Activated T-cell treated with anti-CD3 and anti-CD28 coated beads, Interleukin-2, amount 50 U/mL, for 24 hours (primary cell): Measurements from ENCODE around the gene GRK2.

Experiments
- DNase-seq: peaks from one replicate; pipeline ENCODE4 v3.0.0-alpha.2; 2020
- H3K27ac Mint-ChIP-seq: 2 replicates; pipeline ENCODE4 v1.8.0; 2020; ENCODE audit warnings: mild to moderate bottlenecking, mixed read lengths
- H3K27me3 Mint-ChIP-seq: 2 replicates; pipeline ENCODE4 v1.8.0; 2020; ENCODE audit warnings: mixed read lengths
- H3K36me3 Mint-ChIP-seq: 2 replicates; pipeline ENCODE4 v1.8.0; 2020; ENCODE audit warnings: low read depth, mixed read lengths
- H3K4me1 Mint-ChIP-seq: 2 replicates; pipeline ENCODE4 v1.8.0; 2020; ENCODE audit warnings: low read depth, mixed read lengths
- H3K4me3 Mint-ChIP-seq: 2 replicates; pipeline ENCODE4 v1.8.0; 2020; ENCODE audit warnings: mild to moderate bottlenecking, moderate library complexity, mixed read lengths
- H3K9me3 Mint-ChIP-seq: 2 replicates; pipeline ENCODE4 v1.8.0; 2020; ENCODE audit warnings: mixed read lengths

GRK2 gene

DNA sequence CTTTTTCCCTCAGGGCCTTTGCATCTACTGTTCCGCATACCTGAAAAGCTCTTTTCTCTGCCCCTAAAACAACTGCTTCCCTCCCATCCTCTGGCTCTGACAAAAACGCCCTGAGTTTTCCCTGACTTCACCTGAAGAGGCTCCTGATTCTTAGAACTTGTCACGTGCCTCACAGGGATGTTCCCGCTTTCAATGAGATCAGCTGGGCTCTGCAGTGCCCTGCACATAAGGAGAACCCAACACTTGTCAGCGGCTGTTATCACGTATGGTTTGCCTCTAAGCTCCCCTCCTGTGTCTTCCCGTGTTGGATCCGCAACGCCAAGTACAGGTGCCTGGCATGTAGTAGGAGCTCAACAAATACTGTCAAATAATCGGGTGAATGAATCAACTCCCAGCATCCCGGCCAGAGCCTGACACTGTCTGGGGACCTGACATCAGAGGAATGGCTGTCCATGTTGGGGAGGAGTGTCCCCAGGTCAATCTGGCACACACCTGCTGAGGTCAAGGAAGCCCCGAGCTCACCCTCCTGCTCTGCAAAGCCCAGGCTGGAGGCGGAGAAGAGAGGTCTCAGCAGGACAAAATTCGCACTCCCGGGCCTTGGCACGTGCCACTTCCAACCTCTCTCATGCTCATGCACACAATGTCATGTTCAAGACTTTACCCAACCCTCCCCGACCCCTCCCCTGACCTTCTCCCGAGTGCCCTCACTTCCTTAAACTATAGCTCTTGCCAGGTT, 4.2 kb upstream of the GRK2 start:
- peak overlapping the region; percentile 63 for H3K4me3 Mint-ChIP-seq
- H3K4me1 Mint-ChIP-seq = peaks cover 55% of the 10 kb centered on the region
- H3K27ac Mint-ChIP-seq = peak overlapping the region; percentile 71
- peaks cover 7% of the 10 kb centered on the region for H3K36me3 Mint-ChIP-seq
- DNase-seq = peak; percentile 35
- H3K27me3 Mint-ChIP-seq = no peaks in the 10 kb centered on the region
- H3K9me3 Mint-ChIP-seq = no peaks in the 10 kb centered on the region

DNA sequence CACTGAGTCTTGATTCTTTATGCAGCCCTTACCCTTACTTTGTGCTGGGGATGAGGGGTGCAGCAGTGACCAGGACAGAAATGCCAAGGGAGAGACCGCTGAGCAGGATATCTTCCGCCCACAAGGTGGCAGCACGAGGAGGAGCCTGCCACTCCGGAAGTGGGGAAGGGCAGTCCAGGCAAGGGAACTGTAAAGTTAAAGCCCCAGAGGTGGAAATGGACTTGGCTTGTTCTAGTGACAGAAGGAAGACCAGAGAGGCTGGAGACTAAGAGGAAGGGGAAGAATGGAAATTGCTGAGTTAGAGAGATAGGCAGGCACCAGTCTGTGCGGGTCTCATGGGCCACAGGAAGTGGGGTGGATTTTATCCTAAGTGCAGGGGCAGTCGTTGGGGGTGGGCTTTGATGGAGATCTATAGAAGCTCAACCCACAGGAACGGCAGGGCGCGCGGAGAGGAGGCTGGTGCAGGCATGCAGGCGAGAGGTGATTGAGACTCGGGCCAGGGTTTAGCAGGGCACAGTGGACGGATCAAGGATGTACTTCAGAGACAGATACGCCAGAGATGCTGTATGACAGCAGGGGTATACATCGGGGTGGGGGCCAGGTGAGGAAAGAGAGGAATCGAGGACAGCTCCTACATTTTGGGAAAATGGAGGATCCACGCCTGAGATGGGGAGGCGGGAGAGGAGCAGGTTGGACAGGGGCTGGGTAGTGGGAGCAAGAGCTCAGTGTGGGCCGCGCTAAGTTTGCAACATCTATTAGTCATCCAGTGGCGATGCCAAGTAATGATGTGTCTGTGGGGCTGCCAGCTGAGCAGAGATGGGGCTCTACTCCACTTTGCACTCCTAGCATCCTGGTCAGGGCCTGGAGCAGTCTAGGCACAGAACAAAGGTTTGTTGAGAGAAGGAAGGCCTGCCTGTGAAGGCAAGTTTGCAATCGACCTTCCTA, 3.3 kb upstream of the GRK2 start:
- H3K36me3 Mint-ChIP-seq = peaks cover 10% of the 10 kb centered on the region
- no peaks in the 10 kb centered on the region for H3K9me3 Mint-ChIP-seq
- peak; percentile 82 for DNase-seq
- H3K4me1 Mint-ChIP-seq = peaks cover 57% of the 10 kb centered on the region
- H3K27me3 Mint-ChIP-seq = no peaks in the 10 kb centered on the region
- H3K4me3 Mint-ChIP-seq = peak overlapping the region; percentile 34
- peak overlapping the region; percentile 71 for H3K27ac Mint-ChIP-seq

GRCh38 chr11:67264260-67264659, 2.0 kb upstream of the GRK2 start:
- H3K9me3 Mint-ChIP-seq = no peaks in the 10 kb centered on the region
- peaks cover 66% of the 10 kb centered on the region for H3K4me1 Mint-ChIP-seq
- no peaks in the 10 kb centered on the region for H3K27me3 Mint-ChIP-seq
- peak overlapping the region; percentile 81 for H3K4me3 Mint-ChIP-seq
- DNase-seq = no peak
- H3K27ac Mint-ChIP-seq = peak overlapping the region; percentile 83
- H3K36me3 Mint-ChIP-seq = peaks cover 23% of the 10 kb centered on the region

- Mint-ChIP-seq H3K4me3 (peak overlapping the region; percentile 81), H3K27ac (peak overlapping the region; percentile 92), H3K36me3 (peaks cover 31% of the 10 kb centered on the region), H3K9me3 (no peaks in the 10 kb centered on the region), H3K27me3 (no peaks in the 10 kb centered on the region), H3K4me1 (peaks cover 73% of the 10 kb centered on the region)
- no peak for DNase-seq
Observed at GRCh38 chr11:67264877-67265632, 1.2 kb upstream of the GRK2 start.

- Mint-ChIP-seq H3K27ac (peak overlapping the region; percentile 92), H3K4me1 (peaks cover 81% of the 10 kb centered on the region), H3K9me3 (no peaks in the 10 kb centered on the region), H3K36me3 (peaks cover 38% of the 10 kb centered on the region), H3K4me3 (peak overlapping the region; percentile 81), H3K27me3 (no peaks in the 10 kb centered on the region)
- DNase-seq = peak; percentile 88
Observed at GRCh38 chr11:67265633-67266448, 432 bp upstream of the GRK2 start.

GRCh38 chr11:67267188-67268080, 1.2 kb downstream of the GRK2 start:
- H3K9me3 Mint-ChIP-seq = no peaks in the 10 kb centered on the region
- H3K27ac Mint-ChIP-seq = peak overlapping the region; percentile 99
- peaks cover 83% of the 10 kb centered on the region for H3K4me1 Mint-ChIP-seq
- H3K36me3 Mint-ChIP-seq = peaks cover 54% of the 10 kb centered on the region
- peak; percentile 62 for DNase-seq
- H3K4me3 Mint-ChIP-seq = peak overlapping the region; percentile 95
- H3K27me3 Mint-ChIP-seq = no peaks in the 10 kb centered on the region

DNA sequence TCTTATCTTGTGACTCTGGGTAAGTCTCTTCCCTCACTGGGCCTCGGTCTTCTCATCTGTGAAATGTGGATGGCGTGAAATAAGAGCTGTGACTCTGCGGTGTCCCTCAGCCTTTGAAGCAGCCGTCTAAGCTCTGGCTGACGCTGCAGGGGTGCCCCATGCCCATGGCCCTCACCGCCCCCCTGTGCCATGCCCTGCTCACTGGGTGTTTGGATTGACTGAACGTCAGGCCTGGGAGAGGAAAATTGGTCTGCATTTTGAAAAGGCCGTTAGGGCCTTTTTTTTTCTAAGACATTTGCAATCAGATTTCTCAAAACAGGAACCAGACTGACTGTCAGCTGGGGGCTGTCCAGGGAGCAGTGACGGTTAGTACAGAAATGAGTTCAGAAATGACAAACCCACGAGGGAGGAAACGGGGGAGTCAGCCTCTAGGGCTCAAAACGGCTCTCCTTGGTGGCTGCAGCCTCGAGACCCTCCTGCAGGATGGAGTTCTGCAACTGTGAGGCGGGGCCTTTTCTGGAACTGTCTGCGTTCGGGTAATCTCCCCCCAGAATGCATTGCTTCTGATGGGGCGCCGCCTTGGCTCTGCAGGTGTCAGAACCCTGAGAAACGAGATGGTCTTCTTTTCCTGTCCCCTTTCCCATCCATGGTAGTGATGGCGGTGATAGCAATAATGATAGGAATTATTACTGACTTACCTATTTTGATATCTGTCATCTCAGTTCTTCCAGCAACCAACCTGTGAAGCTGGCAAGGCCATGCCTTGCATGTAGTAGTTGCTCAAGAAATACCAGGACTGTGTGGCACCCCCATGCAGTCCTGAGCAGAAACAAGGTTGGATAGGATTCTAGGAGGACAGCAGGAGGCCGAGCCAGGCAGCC, 2.0 kb downstream of the GRK2 start:
- Mint-ChIP-seq H3K27ac (peak overlapping the region; percentile 99), H3K9me3 (no peaks in the 10 kb centered on the region)
- peak; percentile 73 for DNase-seq

GRCh38 chr11:67268962-67269268, 2.6 kb downstream of the GRK2 start:
- H3K4me1 Mint-ChIP-seq = peaks cover 83% of the 10 kb centered on the region
- peak overlapping the region; percentile 95 for H3K4me3 Mint-ChIP-seq
- no peaks in the 10 kb centered on the region for H3K9me3 Mint-ChIP-seq
- DNase-seq = no peak
- peak overlapping the region; percentile 99 for H3K27ac Mint-ChIP-seq
- H3K36me3 Mint-ChIP-seq = peaks cover 69% of the 10 kb centered on the region
- no peaks in the 10 kb centered on the region for H3K27me3 Mint-ChIP-seq

More for the DNA sequence above, 2.0 kb downstream of the GRK2 start:
- Mint-ChIP-seq H3K36me3 (peaks cover 63% of the 10 kb centered on the region), H3K27me3 (no peaks in the 10 kb centered on the region), H3K4me3 (peak overlapping the region; percentile 95), H3K4me1 (peaks cover 83% of the 10 kb centered on the region)

DNA sequence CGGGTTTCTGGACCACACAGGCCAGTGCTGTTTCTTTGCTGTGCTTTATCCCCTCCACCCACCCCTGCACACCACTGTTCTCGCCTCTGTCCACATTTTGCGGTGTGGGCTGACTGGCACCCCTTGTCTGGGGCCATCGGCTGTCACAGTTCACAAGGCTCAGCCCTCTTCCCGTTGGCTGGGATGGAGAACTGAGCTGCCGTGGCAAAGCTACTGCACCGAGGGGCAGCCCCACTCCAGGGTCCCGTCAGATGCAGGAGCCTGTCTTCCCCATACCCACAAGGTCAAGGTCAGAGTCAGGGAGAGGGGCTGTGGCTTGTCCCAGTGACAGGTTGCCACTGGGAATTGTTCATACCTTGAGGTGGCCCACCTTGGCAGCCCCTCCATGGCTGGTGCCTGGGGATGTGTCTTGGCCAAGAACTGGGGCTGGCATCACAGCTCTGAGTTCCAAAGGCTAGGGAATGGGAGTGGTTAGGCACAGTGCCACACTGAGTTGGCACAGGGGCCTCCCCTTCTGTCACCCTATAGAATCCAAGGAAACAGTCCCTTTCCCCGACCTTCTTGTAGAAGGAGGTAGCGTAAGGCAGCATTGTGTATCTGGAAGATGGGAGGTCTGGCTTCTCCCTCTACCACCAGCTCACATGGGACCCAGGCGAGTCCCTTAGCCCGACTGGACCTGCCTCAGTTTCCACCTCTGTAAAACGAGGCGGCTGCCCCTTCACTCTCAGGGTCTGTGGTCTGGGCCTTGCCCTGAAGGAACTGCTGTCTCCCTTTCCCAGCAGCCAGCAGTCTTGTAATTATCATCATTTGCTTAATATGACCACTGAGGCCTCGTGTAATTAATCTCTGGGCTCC, 3.4 kb downstream of the GRK2 start:
- H3K27ac Mint-ChIP-seq = peak overlapping the region; percentile 99
- peaks cover 76% of the 10 kb centered on the region for H3K36me3 Mint-ChIP-seq
- peaks cover 83% of the 10 kb centered on the region for H3K4me1 Mint-ChIP-seq

DNA sequence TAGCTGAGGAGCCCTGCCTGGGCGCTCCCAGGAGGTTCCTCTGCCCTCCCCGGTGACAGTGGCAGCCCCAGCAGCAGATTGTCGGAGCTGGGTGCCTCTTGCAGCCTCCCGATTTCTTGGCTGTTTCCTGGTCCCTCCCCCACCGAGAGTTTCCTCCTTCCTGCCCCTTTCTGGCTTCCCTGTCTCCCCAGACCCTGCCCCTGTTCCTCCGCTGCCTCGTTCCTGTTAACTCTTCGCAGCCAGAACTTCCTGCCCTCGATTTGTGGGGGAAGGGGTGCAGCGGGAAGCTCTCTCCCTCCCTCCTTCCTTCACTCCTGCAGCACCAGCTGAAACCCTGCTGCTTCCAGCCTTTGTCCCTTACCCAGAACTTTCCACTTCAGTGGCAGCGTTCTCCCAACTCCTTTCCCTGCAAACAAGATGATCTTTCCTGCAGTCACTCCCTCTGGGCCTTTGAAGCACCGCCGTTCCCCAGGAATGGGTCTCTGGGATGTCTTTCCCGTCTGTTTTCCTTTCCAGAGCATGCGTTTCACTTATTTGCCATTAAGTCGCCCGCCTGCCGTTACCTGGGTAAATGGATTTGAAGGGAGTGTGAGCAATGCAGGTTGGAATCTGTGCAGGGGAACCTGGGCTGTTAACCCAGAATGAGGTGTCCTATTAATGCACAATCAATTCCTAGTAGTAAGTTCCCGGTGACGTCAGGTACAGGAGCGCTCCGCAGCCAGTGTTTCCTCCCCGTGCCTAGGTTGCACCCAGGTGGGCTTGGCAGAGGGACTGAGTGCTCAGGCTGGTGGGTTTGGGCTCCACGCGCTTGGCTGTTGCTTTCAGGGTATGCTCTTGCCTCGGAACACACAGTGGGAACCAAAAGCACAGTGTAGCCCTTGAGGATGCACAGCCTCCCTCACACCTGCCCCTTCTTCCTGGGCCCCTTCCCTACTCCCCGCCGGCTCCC, 4.3 kb downstream of the GRK2 start:
- peaks cover 83% of the 10 kb centered on the region for H3K4me1 Mint-ChIP-seq
- peak overlapping the region; percentile 99 for H3K27ac Mint-ChIP-seq
- peak; percentile 56 for DNase-seq
- H3K9me3 Mint-ChIP-seq = no peaks in the 10 kb centered on the region
- H3K36me3 Mint-ChIP-seq = peaks cover 85% of the 10 kb centered on the region
- no peaks in the 10 kb centered on the region for H3K27me3 Mint-ChIP-seq
- H3K4me3 Mint-ChIP-seq = peak overlapping the region; percentile 95

More for the DNA sequence above, 3.4 kb downstream of the GRK2 start:
- Mint-ChIP-seq H3K4me3 (peak overlapping the region; percentile 95), H3K27me3 (no peaks in the 10 kb centered on the region), H3K9me3 (no peaks in the 10 kb centered on the region)
- DNase-seq = no peak

- peak overlapping the region; percentile 95 for H3K4me3 Mint-ChIP-seq
- peak overlapping the region; percentile 99 for H3K27ac Mint-ChIP-seq
- H3K36me3 Mint-ChIP-seq = peaks cover 92% of the 10 kb centered on the region
- peaks cover 84% of the 10 kb centered on the region for H3K4me1 Mint-ChIP-seq
- no peaks in the 10 kb centered on the region for H3K9me3 Mint-ChIP-seq
- H3K27me3 Mint-ChIP-seq = no peaks in the 10 kb centered on the region
- DNase-seq = no peak
Observed at GRCh38 chr11:67271205-67271540, 4.9 kb downstream of the GRK2 start.
